IMR-90 (cell line): ENCODE measurements around the gene SEPTIN2. TPM values are rescaled to one million over a fixed set of nuclear protein-coding genes. Genes with fewer than 3 reads are reported as not detected.
A peak's percentile ranks its signal among the peaks of the same experiment; 100 is the strongest.

ENCODE experiments used
- ATAC-seq: fragments of 200-7000 bp; cut with Tn5 transposase; 2 replicates; pipeline ENCODE4 v1.9.1; 2020; ENCODE audit warnings: low read depth, mild to moderate bottlenecking, moderate library complexity
- BruUV-seq: library from RNA; stranded (reverse); fragments of 400-500 nt; replicated peaks from 2 replicates; lab custom pipeline; 2021; lab: Mats Ljungman, UMichigan
- CTCF ChIA-PET: fragments of 300-600 bp; formaldehyde crosslinking; extraction: SDS; loops from one replicate; lab custom pipeline; 2021; ENCODE audit warnings: antibody characterized with exemption; lab: Yijun Ruan, JAX
- POLR2A ChIA-PET: fragments of 300-600 bp; sonication (Branson Sonifier 250); formaldehyde crosslinking; loops from one replicate; lab custom pipeline; 2022; ENCODE audit warnings: antibody characterized with exemption; ENCODE audit not compliant: unreplicated experiment; lab: Charles Lee
- DNase-seq: peaks from one replicate; pipeline ENCODE4 v3.0.0; 2013
- H2AFZ ChIP-seq: replicated peaks from 2 replicates; pipeline ENCODE3; 2013; ENCODE audit warnings: low read length, mild to moderate bottlenecking; ENCODE audit not compliant: poor library complexity
- H2AK5ac ChIP-seq: 2 replicates; pipeline ENCODE4 v1.6.1; 2013; ENCODE audit warnings: low read depth, low read length, inconsistent platforms
- H2AK9ac ChIP-seq: replicated peaks from 2 replicates; pipeline ENCODE3; 2013; ENCODE audit warnings: mild to moderate bottlenecking, low read depth, low read length, moderate library complexity; ENCODE audit not compliant: poor library complexity
- H2BK120ac ChIP-seq: 2 replicates; pipeline ENCODE4 v1.6.1; 2013; ENCODE audit warnings: low read depth, low read length, inconsistent platforms
- H2BK15ac ChIP-seq: 3 replicates; pipeline ENCODE4 v1.6.1; 2013; ENCODE audit warnings: low read depth, low read length, inconsistent platforms
- H2BK20ac ChIP-seq: 2 replicates; pipeline ENCODE4 v1.6.1; 2013; ENCODE audit warnings: low read depth, mild to moderate bottlenecking, inconsistent platforms, low read length, moderate library complexity
- H2BK5ac ChIP-seq: 2 replicates; pipeline ENCODE4 v1.6.1; 2013; ENCODE audit warnings: mild to moderate bottlenecking, low read depth, low read length, inconsistent platforms; ENCODE audit not compliant: poor library complexity, severe bottlenecking
- H3K14ac ChIP-seq: replicated peaks from 2 replicates; pipeline ENCODE4 v1.6.1; 2013; ENCODE audit warnings: low read depth, low read length, inconsistent platforms
- H3K18ac ChIP-seq: 2 replicates; pipeline ENCODE4 v1.6.1; 2013; ENCODE audit warnings: low read depth, low read length, control low read depth
- H3K23ac ChIP-seq: 2 replicates; pipeline ENCODE4 v1.6.1; 2013; ENCODE audit warnings: low read depth, low read length, inconsistent platforms
- H3K27ac ChIP-seq: 2 replicates; pipeline ENCODE4 v1.5.1; 2013; ENCODE audit warnings: mild to moderate bottlenecking, control low read depth, low read length; ENCODE audit not compliant: insufficient read depth
- H3K27me3 ChIP-seq: 2 replicates; pipeline ENCODE4 v1.6.1; 2013; ENCODE audit warnings: low read length; ENCODE audit not compliant: control insufficient read depth, insufficient read depth
- H3K36me3 ChIP-seq: 2 replicates; pipeline ENCODE4 v1.6.1; 2013; ENCODE audit warnings: low read length, mixed read lengths; ENCODE audit not compliant: control insufficient read depth, insufficient read depth
- H3K4ac ChIP-seq: 2 replicates; pipeline ENCODE4 v1.6.1; 2013; ENCODE audit warnings: low read depth, low read length, inconsistent platforms
- H3K4me1 ChIP-seq: 2 replicates; pipeline ENCODE4 v1.6.1; 2013; ENCODE audit warnings: low read length, mixed read lengths; ENCODE audit not compliant: control insufficient read depth, insufficient read depth
- H3K4me2 ChIP-seq: 2 replicates; pipeline ENCODE4 v1.6.1; 2013; ENCODE audit warnings: low read depth, mild to moderate bottlenecking, control low read depth, low read length, moderate library complexity
- H3K4me3 ChIP-seq: 2 replicates; pipeline ENCODE4 v1.5.1; 2013; ENCODE audit warnings: low read depth, mild to moderate bottlenecking, control low read depth, low read length, moderate library complexity; ENCODE audit not compliant: insufficient read depth
- H3K56ac ChIP-seq: 2 replicates; pipeline ENCODE4 v1.6.1; 2013; ENCODE audit warnings: low read length, inconsistent platforms; ENCODE audit not compliant: insufficient read depth; ENCODE audit errors: extremely low read depth
- H3K79me1 ChIP-seq, 2 experiments: 2 replicates each; pipeline ENCODE4 v1.6.1; 2013; ENCODE audit warnings: low read length in 2 of 2, inconsistent platforms in 1 of 2, low read depth in 1 of 2
- H3K9ac ChIP-seq: 2 replicates; pipeline ENCODE4 v1.6.1; 2013; ENCODE audit warnings: low read depth, low read length, control low read depth
- H3K9me1 ChIP-seq: 2 replicates; pipeline ENCODE4 v1.6.1; 2013; ENCODE audit warnings: low read length, inconsistent platforms; ENCODE audit not compliant: insufficient read depth
- H3K9me3 ChIP-seq: 2 replicates; pipeline ENCODE4 v1.6.1; 2013; ENCODE audit warnings: low read length; ENCODE audit not compliant: control insufficient read depth, insufficient read depth
- H4K20me1 ChIP-seq: 2 replicates; pipeline ENCODE4 v1.6.1; 2013; ENCODE audit warnings: low read length, inconsistent platforms; ENCODE audit not compliant: insufficient read depth
- H4K5ac ChIP-seq: 2 replicates; pipeline ENCODE4 v1.6.1; 2013; ENCODE audit warnings: mild to moderate bottlenecking, low read depth, low read length, control low read depth
- H4K8ac ChIP-seq, 2 experiments: 2 replicates each; pipeline ENCODE4 v1.6.1; 2013; ENCODE audit warnings: low read depth in 2 of 2, low read length in 2 of 2, control low read depth in 1 of 2, inconsistent platforms in 1 of 2
- H4K91ac ChIP-seq: 2 replicates; pipeline ENCODE4 v1.6.1; 2013; ENCODE audit warnings: low read depth, low read length, inconsistent platforms; ENCODE audit not compliant: insufficient read depth
- BHLHE40 ChIP-seq: fragments of 150-350 bp; IDR thresholded peaks from 2 replicates; pipeline ENCODE4 v1.6.1; 2016; ENCODE audit warnings: mild to moderate bottlenecking, low read depth, low read length
- CEBPB ChIP-seq: IDR thresholded peaks from 2 replicates; pipeline ENCODE4 v1.6.1; 2012; ENCODE audit warnings: low read depth, low read length, improper control_type of control experiment
- CHD1 ChIP-seq: IDR thresholded peaks from 2 replicates; pipeline ENCODE4 v1.6.1; 2012; ENCODE audit warnings: low read depth, low read length, improper control_type of control experiment
- CTCF ChIP-seq: conservative IDR thresholded peaks from 2 replicates; pipeline ENCODE4 v1.5.1; 2012; ENCODE audit warnings: mild to moderate bottlenecking, low read depth, low read length, improper control_type of control experiment
- ELK1 ChIP-seq: fragments of 150-350 bp; IDR thresholded peaks from 2 replicates; pipeline ENCODE4 v1.6.1; 2016; ENCODE audit warnings: low read depth, mild to moderate bottlenecking, low read length, moderate library complexity, borderline replicate concordance
- FOS ChIP-seq: fragments of 150-350 bp; IDR thresholded peaks from 2 replicates; pipeline ENCODE4 v1.6.1; 2016; ENCODE audit warnings: low read depth, low read length
- MAFK ChIP-seq: IDR thresholded peaks from 2 replicates; pipeline ENCODE4 v1.6.1; 2012; ENCODE audit warnings: low read depth, low read length, improper control_type of control experiment
- MXI1 ChIP-seq: IDR thresholded peaks from 2 replicates; pipeline ENCODE4 v1.6.1; 2012; ENCODE audit warnings: low read depth, mild to moderate bottlenecking, low read length, moderate library complexity, borderline replicate concordance
- NFE2L2 ChIP-seq: fragments of 150-350 bp; IDR thresholded peaks from 2 replicates; pipeline ENCODE4 v1.6.1; 2016; ENCODE audit warnings: low read depth, mild to moderate bottlenecking, low read length
- POLR2A ChIP-seq: IDR thresholded peaks from 2 replicates; pipeline ENCODE4 v1.6.1; 2012; ENCODE audit warnings: mild to moderate bottlenecking, low read depth, low read length
- RAD21 ChIP-seq: IDR thresholded peaks from 2 replicates; pipeline ENCODE4 v1.6.1; 2012; ENCODE audit warnings: low read length, improper control_type of control experiment
- RCOR1 ChIP-seq: IDR thresholded peaks from 2 replicates; pipeline ENCODE4 v1.6.1; 2012; ENCODE audit warnings: mild to moderate bottlenecking, low read length, improper control_type of control experiment; ENCODE audit not compliant: insufficient replicate concordance
- RFX5 ChIP-seq: IDR thresholded peaks from 2 replicates; pipeline ENCODE4 v1.8.0; 2012; ENCODE audit warnings: low read depth, mild to moderate bottlenecking, low read length, moderate library complexity
- USF2 ChIP-seq: fragments of 150-350 bp; IDR thresholded peaks from 2 replicates; pipeline ENCODE4 v1.6.1; 2017; ENCODE audit warnings: mild to moderate bottlenecking, antibody characterized with exemption, low read length, low read depth
- WGBS, 2 experiments: methylation state at CpG; one replicate each; pipeline versions ENCODE4 v1.1.5 to v1.1.7; 2013; ENCODE audit warnings: missing lambda C conversion rate in 2 of 2; ENCODE audit not compliant: insufficient read length in 1 of 2; ENCODE audit errors: extremely low coverage in 2 of 2; 5-methylcytosine and 5-hydroxymethylcytosine counted together
- dilution Hi-C: fragments of 300-500 bp; cut with HindIII; formaldehyde crosslinking; loops from one replicate; pipeline ENCODE4 v1.14.3; 2018; ENCODE audit warnings: low sequenced_read_pairs; ENCODE audit not compliant: unreplicated experiment
- in situ Hi-C: fragments of 300-500 bp; cut with MboI; formaldehyde crosslinking; loops from 3 replicates; pipeline ENCODE4 v1.14.3; 2019; ENCODE audit warnings: low sequenced_read_pairs, inconsistent platforms, mixed read lengths
- intact Hi-C: fragments of 100-400 bp; cut with micrococcal nuclease; formaldehyde crosslinking; loops from 2 replicates; pipeline ENCODE4 v1.10.0; 2022
- polyA plus RNA-seq, 3 experiments: library from polyadenylated mRNA; depleted of rRNA; stranded (reverse); fragments of >200 nt; gene quantifications; 2 replicates each; pipeline ENCODE4 v1.2.3, GENCODE V29; 2012; ENCODE audit warnings: low replicate concordance in 1 of 3
- total RNA-seq: library from RNA; depleted of rRNA; stranded (reverse); fragments of >200 nt; gene quantifications from 2 replicates; pipeline ENCODE4 v1.2.3, GENCODE V29; 2012

Gene SEPTIN2
- total and polyA plus RNA-seq, 2 of the 4 experiments (the other 2 are of a cell fraction), result 420 to 504 TPM

GRCh38 chr2:241273210-241274020 lies 42.3 kb upstream of the SEPTIN2 start:
- peak overlapping the region; percentile 83 for H2AFZ ChIP-seq
- H2AK5ac ChIP-seq, result peak overlapping the region; percentile 46
- H2BK120ac ChIP-seq, result no peak overlapping the region
- peak overlapping the region; percentile 62 for H3K27ac ChIP-seq
- H4K5ac ChIP-seq, result no peak overlapping the region
- DNase-seq, result no peak
- ATAC-seq, result peak; percentile 9
- peak overlapping the region; percentile 50 for H3K14ac ChIP-seq
- H3K36me3 ChIP-seq, result peaks cover 13% of the 10 kb centered on the region
- H3K9ac ChIP-seq, result peak overlapping the region; percentile 70
- peak overlapping the region; percentile 13; the same call in 1 of the 2 replicates for H4K91ac ChIP-seq
- ChIA-PET POLR2A (no interaction called here), CTCF (no interaction called here)
- peak overlapping the region; percentile 74 for H3K4me3 ChIP-seq
- H3K18ac ChIP-seq, result no peak overlapping the region
- dilution Hi-C loops, result no loop called here
- H2BK15ac ChIP-seq, result no peak overlapping the region
- H3K56ac ChIP-seq, result peak overlapping the region; percentile 63
- BruUV-seq, result no TSS peak
- no peak overlapping the region for H2BK20ac ChIP-seq
- TF ChIP-seq RAD21 (no peak), MAFK (no peak), CEBPB (no peak), FOS (no peak), ELK1 (no peak), BHLHE40 (no peak), RFX5 (no peak), RCOR1 (no peak), USF2 (no peak), MXI1 (no peak), CTCF (no peak), NFE2L2 (no peak), POLR2A (no peak), CHD1 (no peak)
- in situ Hi-C loops, result no loop called here
- peak overlapping the region; percentile 29 to 83; a peak in 3 of 4 replicates for H4K8ac ChIP-seq
- peak overlapping the region; percentile 86 for H3K4me2 ChIP-seq
- peaks cover 29% of the 10 kb centered on the region for H3K9me1 ChIP-seq
- peak overlapping the region; percentile 78 for H2AK9ac ChIP-seq
- 32% methylated on average over 8 of the region's 21 CpGs; no CpG with 5 or more reads in 1 of the 2 experiments for WGBS, 2 experiments
- peak overlapping the region; percentile 7 for H2BK5ac ChIP-seq
- peaks cover 25% of the 10 kb centered on the region for H3K4me1 ChIP-seq
- H3K9me3 ChIP-seq, result no peaks in the 10 kb centered on the region
- H4K20me1 ChIP-seq, result peaks cover 59% of the 10 kb centered on the region
- peak overlapping the region; percentile 74; the same call in 1 of the 2 replicates for H3K23ac ChIP-seq
- H3K79me1 ChIP-seq, result peaks cover 29 to 61% of the 10 kb centered on the region in 2 experiments
- intact Hi-C loops, result loop anchor here (2.0 to 5.0 kb wide), 2 partner anchors 41 to 234 kb away; partner anchors contain the start of genes HDLBP, SEPTIN2 and STK25
- H3K27me3 ChIP-seq, result no peaks in the 10 kb centered on the region
- H3K4ac ChIP-seq, result peak overlapping the region; percentile 70
